Erythroblast (primary cell): ENCODE results near the gene RAF1.
"Not testable (repeated sequence)": the region's sequence is repeated elsewhere in the genome, so short reads cannot be mapped to it uniquely, and the experiment has no call there.

Experiments used
- DNase-seq, 2 experiments: peaks; one replicate each; lab custom pipeline; 2025; lab: John Stamatoyannopoulos, UW
- GATA1 ChIP-seq: IDR thresholded peaks from 2 replicates; pipeline ENCODE4 v1.6.1; 2011; ENCODE audit warnings: low read depth, mild to moderate bottlenecking, control low read depth, low read length, moderate library complexity
- POLR2A ChIP-seq: IDR thresholded peaks from 2 replicates; pipeline ENCODE4 v1.6.1; 2011; ENCODE audit warnings: mild to moderate bottlenecking, low read length

The RAF1 gene

GRCh38 chr3:12663936-12664908 lies at the start of gene RAF1:
Gene RAF1, minus strand, starts transcription at chr3:12664117. Its CDS starts 45,396 bp downstream, at chr3:12618721.
- TF ChIP-seq POLR2A (peak; percentile 88), GATA1 (no peak)
- peak; percentile 98 to 99 for DNase-seq

- no peak for DNase-seq
- TF ChIP-seq GATA1 (no peak), POLR2A (no peak)
Observed at GRCh38 chr3:12710062-12710461, 46.1 kb upstream of the RAF1 start.

GRCh38 chr3:12709334-12709733 lies 45.4 kb upstream of the RAF1 start:
- TF ChIP-seq POLR2A (no peak), GATA1 (no peak)
- no peak for DNase-seq

- DNase-seq, result no peak
- TF ChIP-seq GATA1 (no peak), POLR2A (no peak)
Observed at GRCh38 chr3:12708584-12709192, 44.8 kb upstream of the RAF1 start.

GRCh38 chr3:12707449-12707848 lies 43.5 kb upstream of the RAF1 start:
- TF ChIP-seq GATA1 (no peak), POLR2A (no peak)
- no peak for DNase-seq

- DNase-seq, result peak; percentile 69 to 78
- no peak for TF ChIP-seq POLR2A
- no peak for TF ChIP-seq GATA1
Observed at GRCh38 chr3:12706504-12707253, 42.8 kb upstream of the RAF1 start.

GRCh38 chr3:12705981-12706380 lies 42.1 kb upstream of the RAF1 start:
- DNase-seq, result no peak

GRCh38 chr3:12705374-12705926 lies 41.5 kb upstream of the RAF1 start:
- DNase-seq, result no peak
- TF ChIP-seq POLR2A (no peak), GATA1 (no peak)

More at GRCh38 chr3:12705981-12706380, 42.1 kb upstream of the RAF1 start:
- TF ChIP-seq GATA1, result no peak
- no peak for TF ChIP-seq POLR2A

GRCh38 chr3:12702501-12702900 lies 38.6 kb upstream of the RAF1 start:
- no peak for DNase-seq
- TF ChIP-seq GATA1 (no peak), POLR2A (no peak)

- not testable (repeated sequence) for DNase-seq
Observed at GRCh38 chr3:12701601-12702000, 37.7 kb upstream of the RAF1 start.

GRCh38 chr3:12700800-12701199 lies 36.9 kb upstream of the RAF1 start:
- TF ChIP-seq POLR2A, result no peak
- no peak for TF ChIP-seq GATA1
- no peak for DNase-seq

- TF ChIP-seq GATA1 (no peak), POLR2A (no peak)
Observed at GRCh38 chr3:12695916-12696315, 32.0 kb upstream of the RAF1 start.

GRCh38 chr3:12695112-12695511 lies 31.2 kb upstream of the RAF1 start:
- no peak for DNase-seq
- TF ChIP-seq GATA1, result no peak
- no peak for TF ChIP-seq POLR2A

More at GRCh38 chr3:12695916-12696315, 32.0 kb upstream of the RAF1 start:
- no peak for DNase-seq
